ENCODE results near the gene RBP5. TPM values are rescaled to one million over a fixed set of nuclear protein-coding genes. Genes with fewer than 3 reads are reported as not detected.

RBP5 gene
- total and polyA plus RNA-seq, 7 donors = 0.71 to 30.9 (median 4.0) TPM; not detected in 3

DNA sequence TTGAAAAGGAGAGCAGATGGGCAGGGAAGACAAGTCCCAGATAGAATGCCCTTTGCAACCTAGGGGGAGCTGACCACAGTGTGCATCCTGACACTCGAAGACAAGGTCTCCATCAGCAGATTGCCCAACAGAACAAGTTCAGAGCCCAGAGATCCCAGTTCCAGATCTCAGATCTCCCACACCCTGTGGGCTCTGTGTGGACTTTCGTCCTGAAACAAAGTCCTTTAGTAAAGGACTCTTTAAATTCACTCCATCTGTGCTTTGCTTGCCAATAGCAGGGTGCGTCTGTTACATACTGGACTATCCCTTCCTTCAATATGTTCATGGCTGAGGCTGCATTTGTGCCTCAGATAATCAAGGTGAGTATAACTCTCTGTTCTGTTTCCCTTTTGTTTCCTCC lies 11.0 kb downstream of the RBP5 start:
- Histone ChIP-seq H3K27me3 (no peaks in the 10 kb centered on the region), H3K4me1 (peaks cover 0 to 7% (median 3%) of the 10 kb centered on the region in 4 donors), H3K36me3 (peaks cover 0 to 8% (median 0%) of the 10 kb centered on the region in 4 donors), H3K9me3 (no peaks in the 10 kb centered on the region), H3K27ac (no peak overlapping the region), H3K4me3 (no peak overlapping the region)
- TF ChIP-seq POLR2AphosphoS5 (IDR thresholded peaks at IDR 0.05) (no peak), POLR2A (IDR thresholded peaks at IDR 0.05) (no peak), EP300 (IDR thresholded peaks at IDR 0.05) (no peak)
- TF ChIP-seq, protein P1, sequence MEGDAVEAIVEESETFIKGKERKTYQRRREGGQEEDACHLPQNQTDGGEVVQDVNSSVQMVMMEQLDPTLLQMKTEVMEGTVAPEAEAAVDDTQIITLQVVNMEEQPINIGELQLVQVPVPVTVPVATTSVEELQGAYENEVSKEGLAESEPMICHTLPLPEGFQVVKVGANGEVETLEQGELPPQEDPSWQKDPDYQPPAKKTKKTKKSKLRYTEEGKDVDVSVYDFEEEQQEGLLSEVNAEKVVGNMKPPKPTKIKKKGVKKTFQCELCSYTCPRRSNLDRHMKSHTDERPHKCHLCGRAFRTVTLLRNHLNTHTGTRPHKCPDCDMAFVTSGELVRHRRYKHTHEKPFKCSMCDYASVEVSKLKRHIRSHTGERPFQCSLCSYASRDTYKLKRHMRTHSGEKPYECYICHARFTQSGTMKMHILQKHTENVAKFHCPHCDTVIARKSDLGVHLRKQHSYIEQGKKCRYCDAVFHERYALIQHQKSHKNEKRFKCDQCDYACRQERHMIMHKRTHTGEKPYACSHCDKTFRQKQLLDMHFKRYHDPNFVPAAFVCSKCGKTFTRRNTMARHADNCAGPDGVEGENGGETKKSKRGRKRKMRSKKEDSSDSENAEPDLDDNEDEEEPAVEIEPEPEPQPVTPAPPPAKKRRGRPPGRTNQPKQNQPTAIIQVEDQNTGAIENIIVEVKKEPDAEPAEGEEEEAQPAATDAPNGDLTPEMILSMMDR (IDR thresholded peaks at IDR 0.05) = no peak
- intact Hi-C loops (cut with DNase I) = loop anchor here (10.0 kb wide), 1 partner anchor 253 kb away; the partner anchor contains the start of gene TPI1
- peak; percentile 29 for DNase-seq
- 95% methylated on average over 3 of the region's 3 CpGs for whole genome bisulfite sequencing, 2 donors

DNA sequence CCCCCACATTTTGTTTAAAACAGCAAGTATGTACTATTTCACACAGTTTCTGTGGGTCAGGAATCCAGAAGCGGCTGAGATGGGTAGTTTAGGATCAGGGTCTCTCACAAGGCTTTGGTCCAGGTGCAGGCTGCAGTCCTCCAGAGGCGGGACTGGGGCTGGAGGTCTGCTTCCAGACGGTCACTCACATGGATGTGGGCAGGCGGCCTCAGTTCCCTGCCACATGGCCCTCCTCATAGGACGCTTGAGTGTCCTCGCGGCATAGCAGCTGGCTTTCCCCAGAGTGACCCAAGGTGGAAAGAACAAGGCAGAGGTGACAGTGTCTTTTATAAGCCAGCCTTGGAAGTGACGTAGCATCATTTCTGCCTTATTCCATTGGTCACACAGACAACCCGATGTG lies 11.8 kb downstream of the RBP5 start:
- Histone ChIP-seq H3K36me3 (peaks cover 0 to 8% (median 0%) of the 10 kb centered on the region in 4 donors), H3K4me1 (peaks cover 0 to 7% (median 3%) of the 10 kb centered on the region in 4 donors), H3K27me3 (no peaks in the 10 kb centered on the region), H3K27ac (no peak overlapping the region), H3K4me3 (no peak overlapping the region), H3K9me3 (no peaks in the 10 kb centered on the region)
- 91 to 94% methylated on average over 9 of the region's 9 CpGs for WGBS, 2 donors
- peak; percentile 58 for DNase-seq
- intact Hi-C loops (cut with DNase I) = loop anchor here (10.0 kb wide), 1 partner anchor 252 kb away; the partner anchor contains the start of gene TPI1
- TF ChIP-seq POLR2AphosphoS5 (IDR thresholded peaks at IDR 0.05) = no peak
- no peak for TF ChIP-seq EP300 (IDR thresholded peaks at IDR 0.05)
- TF ChIP-seq, protein P1 (IDR thresholded peaks at IDR 0.05) = no peak
- no peak for TF ChIP-seq POLR2A (IDR thresholded peaks at IDR 0.05)

DNA sequence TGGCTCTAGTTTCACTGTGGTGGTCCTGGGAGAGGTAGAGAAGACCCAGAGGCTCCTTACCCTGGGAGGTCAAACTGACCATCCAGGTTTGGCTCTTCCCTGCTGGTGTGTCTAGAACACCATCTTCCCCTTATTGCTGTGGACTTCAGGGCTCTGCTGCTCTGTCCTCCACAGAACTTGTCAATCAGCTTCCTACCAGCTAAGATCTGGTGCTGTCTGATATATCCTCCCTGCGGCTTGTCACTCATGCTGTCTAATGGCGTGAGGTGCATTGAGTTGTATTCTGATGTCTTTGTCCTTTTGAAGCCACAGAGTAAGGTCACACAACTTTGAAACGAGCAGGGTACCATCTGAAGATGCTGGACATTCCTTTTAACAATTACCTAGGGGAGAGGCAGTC lies 12.5 kb downstream of the RBP5 start:
- DNase-seq = peak; percentile 9

DNA sequence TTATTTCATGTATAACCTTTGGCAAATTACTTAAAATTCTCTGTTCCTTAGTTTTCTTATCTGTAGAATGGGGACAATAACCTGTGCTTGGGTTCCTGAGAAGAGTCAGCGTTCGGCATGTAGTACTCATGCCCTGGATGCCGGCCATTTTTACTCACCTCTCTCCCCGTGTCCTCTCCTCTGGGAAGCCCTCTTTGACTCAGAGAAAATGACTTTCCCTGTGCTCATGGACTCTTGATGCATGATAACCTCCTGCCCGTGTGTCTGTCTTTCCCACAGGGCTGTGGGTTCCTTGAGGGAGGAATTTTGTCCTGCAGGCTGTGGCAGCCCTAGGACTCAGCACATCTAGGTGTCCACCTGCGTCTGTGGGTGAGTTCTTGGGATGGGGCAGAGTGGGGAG lies 13.8 kb downstream of the RBP5 start:
- H3K4me1 ChIP-seq = peaks cover 0 to 7% (median 3%) of the 10 kb centered on the region in 4 donors
- no peak overlapping the region for H3K4me3 ChIP-seq
- DNase-seq = no peak
- H3K9me3 ChIP-seq = no peaks in the 10 kb centered on the region
- 94 to 96% methylated on average over 6 of the region's 6 CpGs for WGBS, 2 donors
- intact Hi-C loops (cut with DNase I) = loop anchor here (10.0 kb wide), 1 partner anchor 250 kb away; the partner anchor contains the start of gene TPI1
- H3K27ac ChIP-seq = no peak overlapping the region
- TF ChIP-seq EP300 (IDR thresholded peaks at IDR 0.05) = no peak
- TF ChIP-seq POLR2AphosphoS5 (IDR thresholded peaks at IDR 0.05) = no peak
- TF ChIP-seq POLR2A (IDR thresholded peaks at IDR 0.05) = no peak
- TF ChIP-seq, protein P1 (IDR thresholded peaks at IDR 0.05) = no peak
- no peaks in the 10 kb centered on the region for H3K27me3 ChIP-seq
- peaks cover 0 to 8% (median 0%) of the 10 kb centered on the region in 4 donors for H3K36me3 ChIP-seq

More for the DNA sequence above, 12.5 kb downstream of the RBP5 start:
- H3K27me3 ChIP-seq = no peaks in the 10 kb centered on the region
- H3K27ac ChIP-seq = no peak overlapping the region
- intact Hi-C loops (cut with DNase I) = loop anchor here (10.0 kb wide), 1 partner anchor 251 kb away; the partner anchor contains the start of gene TPI1
- peaks cover 0 to 8% (median 0%) of the 10 kb centered on the region in 4 donors for H3K36me3 ChIP-seq
- H3K9me3 ChIP-seq = no peaks in the 10 kb centered on the region
- TF ChIP-seq POLR2AphosphoS5 (IDR thresholded peaks at IDR 0.05) = no peak
- TF ChIP-seq EP300 (IDR thresholded peaks at IDR 0.05) = no peak
- TF ChIP-seq, protein P1 (IDR thresholded peaks at IDR 0.05) = no peak
- no peak for TF ChIP-seq POLR2A (IDR thresholded peaks at IDR 0.05)
- H3K4me1 ChIP-seq = peaks cover 0 to 7% (median 3%) of the 10 kb centered on the region in 4 donors
- WGBS, 2 donors = 86 to 95% methylated on average over 3 of the region's 3 CpGs
- no peak overlapping the region for H3K4me3 ChIP-seq
